B cell (primary cell): Measurements from ENCODE around the gene INKA2. TPM values are rescaled to one million over a fixed set of nuclear protein-coding genes. Genes with fewer than 3 reads are reported as not detected.

ENCODE experiments used
- ATAC-seq: fragments of 200-7000 bp; cut with Tn5 transposase; one replicate; pipeline ENCODE4 v1.10.0; 2021; ENCODE audit warnings: low read depth, mild to moderate bottlenecking, moderate number of reproducible peaks, moderate library complexity
- CTCF ChIA-PET: fragments of 350-600 bp; sonication (Branson Sonifier 250); formaldehyde crosslinking; loops from one replicate; lab custom pipeline; 2021; ENCODE audit warnings: antibody characterized with exemption, inconsistent platforms; lab: Charles Lee
- POLR2A ChIA-PET: fragments of 350-600 bp; sonication (Branson Sonifier 250); formaldehyde crosslinking; loops from one replicate; lab custom pipeline; 2021; ENCODE audit warnings: antibody characterized with exemption; lab: Charles Lee
- DNase-seq: peaks from one replicate; pipeline ENCODE4 v3.0.0; 2013
- H2AFZ ChIP-seq: 2 replicates; pipeline ENCODE4 v1.6.1; 2012; ENCODE audit warnings: mild to moderate bottlenecking, low read depth, low read length; ENCODE audit not compliant: insufficient read depth, poor library complexity, severe bottlenecking
- H3K27ac ChIP-seq, 2 donors: 1 replicate in 1 of 2; 2 replicates in 1 of 2; pipeline ENCODE4 v1.5.1; 2012 to 2013; ENCODE audit warnings: low read length in 2 of 2, mild to moderate bottlenecking in 2 of 2, moderate library complexity in 1 of 2
- H3K27me3 ChIP-seq, 4 experiments: fragments of 200-600 bp in 1 of 4; sonication (generic) in 1 of 4; replicated peaks in 1 of 4; 1 replicate in 2 of 4; 2 replicates in 2 of 4; pipeline versions ENCODE4 v1.6.1 to v1.7.0; 2013 to 2016; ENCODE audit warnings: low read length in 3 of 4, mild to moderate bottlenecking in 2 of 4, mixed read lengths in 1 of 4, moderate library complexity in 1 of 4; ENCODE audit not compliant: insufficient read depth in 4 of 4, control insufficient read depth in 3 of 4; ENCODE audit errors: control extremely low read depth in 1 of 4
- H3K36me3 ChIP-seq, 2 experiments: replicated peaks in 1 of 2; 1 replicate in 1 of 2; 2 replicates in 1 of 2; pipeline versions ENCODE4 v1.6.1 to v1.7.1; 2013; ENCODE audit warnings: low read length in 1 of 2; ENCODE audit not compliant: insufficient read depth in 2 of 2, control insufficient read depth in 1 of 2; ENCODE audit errors: control extremely low read depth in 1 of 2, extremely low read depth in 1 of 2
- H3K4me1 ChIP-seq, 2 donors: fragments of 200-600 bp in 1 of 2; sonication (generic) in 1 of 2; 1 replicate in 1 of 2; 2 replicates in 1 of 2; pipeline versions ENCODE4 v1.5.1 to v1.6.1; 2013 to 2017; ENCODE audit warnings: low read length in 2 of 2; ENCODE audit not compliant: control insufficient read depth in 2 of 2, insufficient read depth in 2 of 2
- H3K4me2 ChIP-seq: replicated peaks from 2 replicates; pipeline ENCODE3; 2012; ENCODE audit warnings: mild to moderate bottlenecking, low read depth, low read length; ENCODE audit not compliant: poor library complexity, severe bottlenecking
- H3K4me3 ChIP-seq, 5 experiments: fragments of 200-600 bp in 1 of 5; sonication (generic) in 1 of 5; 1 replicate in 3 of 5; 2 replicates in 2 of 5; pipeline versions ENCODE4 v1.5.1 to v1.7.0; 2011 to 2016; ENCODE audit warnings: low read length in 4 of 5, mild to moderate bottlenecking in 4 of 5, low read depth in 2 of 5, control low read depth in 1 of 5, moderate library complexity in 1 of 5; ENCODE audit not compliant: insufficient read depth in 1 of 5; ENCODE audit errors: control extremely low read depth in 1 of 5, extremely low read depth in 1 of 5
- H3K79me2 ChIP-seq: fragments of 200-600 bp; sonication (generic); one replicate; pipeline ENCODE4 v1.6.0; 2016; ENCODE audit warnings: low read length; ENCODE audit not compliant: control insufficient read depth, insufficient read depth
- H3K9ac ChIP-seq: fragments of 200-600 bp; sonication (generic); 2 replicates; pipeline ENCODE4 v1.6.1; 2017; ENCODE audit warnings: mild to moderate bottlenecking, low read length, moderate library complexity
- H3K9me3 ChIP-seq, 3 donors: one replicate each; pipeline versions ENCODE4 v1.6.1 to v1.7.1; 2013; ENCODE audit warnings: low read length in 2 of 3; ENCODE audit not compliant: control insufficient read depth in 2 of 3, insufficient read depth in 1 of 3; ENCODE audit errors: control extremely low read depth in 1 of 3
- H4K20me1 ChIP-seq: 2 replicates; pipeline ENCODE4 v1.6.0; 2012; ENCODE audit warnings: mild to moderate bottlenecking, low read length; ENCODE audit not compliant: insufficient read depth, control insufficient read depth, poor library complexity, severe bottlenecking
- H3K27ac Mint-ChIP-seq: one replicate; pipeline ENCODE4 v1.8.0; 2021; ENCODE audit warnings: mixed read lengths
- H3K27me3 Mint-ChIP-seq: one replicate; pipeline ENCODE4 v1.8.0; 2021; ENCODE audit warnings: mixed read lengths
- H3K4me1 Mint-ChIP-seq: one replicate; pipeline ENCODE4 v1.8.0; 2021; ENCODE audit warnings: mixed read lengths
- H3K4me3 Mint-ChIP-seq: one replicate; pipeline ENCODE4 v1.8.0; 2021; ENCODE audit warnings: mixed read lengths
- H3K9me3 Mint-ChIP-seq: one replicate; pipeline ENCODE4 v1.8.0; 2022; ENCODE audit warnings: mixed read lengths; ENCODE audit not compliant: insufficient read depth
- CTCF ChIP-seq: fragments of 200-600 bp; IDR thresholded peaks from one replicate; pipeline ENCODE4 v1.8.0; 2022; ENCODE audit warnings: antibody characterized with exemption, mild to moderate bottlenecking
- EZH2 ChIP-seq: IDR thresholded peaks from 2 replicates; pipeline ENCODE4 v1.6.1; 2012; ENCODE audit warnings: borderline replicate concordance, low read depth, mild to moderate bottlenecking, moderate library complexity, low read length; ENCODE audit not compliant: insufficient read depth, poor library complexity, severe bottlenecking
- WGBS: methylation state at CpG from one replicate; pipeline ENCODE4 v1.1.5; 2013; ENCODE audit warnings: missing lambda C conversion rate; ENCODE audit not compliant: insufficient coverage; 5-methylcytosine and 5-hydroxymethylcytosine counted together
- intact Hi-C: fragments of 100-400 bp; cut with micrococcal nuclease; formaldehyde crosslinking; loops from one replicate; pipeline ENCODE4 v1.10.0; 2022
- polyA minus RNA-seq: library from RNA; depleted of rRNA, polyadenylated mRNA; stranded (reverse); fragments of >200 nt; gene quantifications from 2 replicates; pipeline ENCODE4 v1.2.3, GENCODE V29; 2012
- polyA plus RNA-seq: library from polyadenylated mRNA; depleted of rRNA; stranded (reverse); fragments of >200 nt; gene quantifications from 2 replicates; pipeline ENCODE4 v1.2.3, GENCODE V29; 2012
- total RNA-seq, 2 donors: library from RNA; stranded (reverse); fragments of 120-200 nt in 1 of 2; gene quantifications; 1 replicate in 1 of 2; 2 replicates in 1 of 2; pipeline versions ENCODE4 v1.2.3 to v1.2.4, GENCODE V29; 2013 to 2022

The INKA2 gene
- 6.4 and 6.5 TPM in 2 replicates for total RNA-seq
- 2.3 TPM for total RNA-seq (2013)
- 0.67 and 1.5 TPM in 2 replicates for polyA plus RNA-seq
- 0.51 and 1.6 TPM in 2 replicates for polyA minus RNA-seq

- peak; percentile 75 for ATAC-seq
- no peaks in the 10 kb centered on the region for H4K20me1 ChIP-seq
- Mint-ChIP-seq H3K27me3 (peaks cover 6% of the 10 kb centered on the region), H3K9me3 (no peaks in the 10 kb centered on the region), H3K4me3 (peak within 1 kb of the TSS; percentile 97), H3K27ac (peak within 1 kb of the TSS; percentile 91), H3K4me1 (peaks cover 23% of the 10 kb centered on the region)
- peak within 1 kb of the TSS; percentile 67 to 81 (median 72) for H3K4me3 ChIP-seq
- H3K9ac ChIP-seq = peak within 1 kb of the TSS; percentile 69
- peak; percentile 89 for DNase-seq
- under 1% methylated on average over 58 of the region's 59 CpGs for WGBS
- H3K4me2 ChIP-seq = peak within 1 kb of the TSS; percentile 96
- POLR2A ChIA-PET = interaction anchor here (0.6 to 2.7 kb wide), 8 partner anchors 16 to 790 kb away, joined by 3 to 18 read pairs (median 4); partner anchors contain the start of gene DDX20
- H2AFZ ChIP-seq = peak within 1 kb of the TSS; percentile 89
- H3K27ac ChIP-seq = peak within 1 kb of the TSS; percentile 60 to 73
- no peaks in the 10 kb centered on the region for H3K79me2 ChIP-seq
- intact Hi-C loops = loop anchor here (1.0 to 2.0 kb wide), 5 partner anchors 16 to 231 kb away; partner anchors contain the start of genes DDX20 and RAP1A
- peaks cover 15 to 25% of the 10 kb centered on the region in 2 donors for H3K4me1 ChIP-seq
- no peaks in the 10 kb centered on the region for H3K9me3 ChIP-seq
- H3K36me3 ChIP-seq = no peaks in the 10 kb centered on the region
- H3K27me3 ChIP-seq = peaks cover 0 to 39% (median 15%) of the 10 kb centered on the region in 4 experiments
- CTCF ChIA-PET = interaction anchor here (0.7 to 5.0 kb wide), 10 partner anchors 8 to 257 kb away, joined by 3 to 66 read pairs (median 7); no protein-coding TSS in a partner anchor
- TF ChIP-seq EZH2 = no peak
- no peak for TF ChIP-seq CTCF
Measured at GRCh38 chr1:111739194-111739924, at the start of gene INKA2. INKA2 (minus strand) TSS chr1:111739395; CDS start chr1:111739242, 153 bp downstream.
